Peyer's patch (tissue), 4 donors: ENCODE measurements around the gene TMUB1.

ENCODE experiments used
- POLR2A ChIP-seq, 2 donors: fragments of 450-650 bp; IDR thresholded peaks; one replicate each; pipeline ENCODE4 v1.5.1; 2017; ENCODE audit warnings: antibody characterized with exemption in 2 of 2, mild to moderate bottlenecking in 2 of 2, moderate library complexity in 2 of 2
- TF ChIP-seq, protein P1 (sequence below), 6 experiments: fragments of 450-650 bp in 4 of 6; fragments of 200-600 bp in 2 of 6; sonication (generic) in 1 of 6; IDR thresholded peaks; one replicate each; pipeline ENCODE4 v1.5.1; 2017 to 2019; ENCODE audit warnings: antibody characterized with exemption in 6 of 6, mild to moderate bottlenecking in 3 of 6, moderate library complexity in 1 of 6

DNA sequence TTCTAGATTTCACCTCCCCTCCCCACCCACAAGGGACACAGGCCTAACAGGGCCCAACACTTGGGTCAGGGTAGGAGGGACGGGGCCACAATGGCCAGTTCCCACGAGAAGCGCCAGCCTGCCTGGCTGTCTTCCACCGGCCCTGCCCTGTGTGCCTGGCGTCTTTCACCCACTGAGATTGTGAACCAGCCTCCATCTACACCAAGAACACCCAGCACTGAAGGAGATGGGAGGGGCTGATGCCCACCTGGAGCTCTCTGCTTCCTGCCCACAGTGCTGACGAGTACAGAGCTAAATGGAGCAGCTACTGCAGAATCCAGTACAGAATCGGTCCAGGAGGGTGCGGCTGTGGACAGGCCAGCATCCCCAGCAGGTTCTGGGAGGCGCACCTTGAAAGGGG is 37.3 kb downstream of the TMUB1 start:
- TF ChIP-seq, protein P1, sequence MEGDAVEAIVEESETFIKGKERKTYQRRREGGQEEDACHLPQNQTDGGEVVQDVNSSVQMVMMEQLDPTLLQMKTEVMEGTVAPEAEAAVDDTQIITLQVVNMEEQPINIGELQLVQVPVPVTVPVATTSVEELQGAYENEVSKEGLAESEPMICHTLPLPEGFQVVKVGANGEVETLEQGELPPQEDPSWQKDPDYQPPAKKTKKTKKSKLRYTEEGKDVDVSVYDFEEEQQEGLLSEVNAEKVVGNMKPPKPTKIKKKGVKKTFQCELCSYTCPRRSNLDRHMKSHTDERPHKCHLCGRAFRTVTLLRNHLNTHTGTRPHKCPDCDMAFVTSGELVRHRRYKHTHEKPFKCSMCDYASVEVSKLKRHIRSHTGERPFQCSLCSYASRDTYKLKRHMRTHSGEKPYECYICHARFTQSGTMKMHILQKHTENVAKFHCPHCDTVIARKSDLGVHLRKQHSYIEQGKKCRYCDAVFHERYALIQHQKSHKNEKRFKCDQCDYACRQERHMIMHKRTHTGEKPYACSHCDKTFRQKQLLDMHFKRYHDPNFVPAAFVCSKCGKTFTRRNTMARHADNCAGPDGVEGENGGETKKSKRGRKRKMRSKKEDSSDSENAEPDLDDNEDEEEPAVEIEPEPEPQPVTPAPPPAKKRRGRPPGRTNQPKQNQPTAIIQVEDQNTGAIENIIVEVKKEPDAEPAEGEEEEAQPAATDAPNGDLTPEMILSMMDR (IDR thresholded peaks at IDR 0.05) = no peak
- no peak for TF ChIP-seq POLR2A (IDR thresholded peaks at IDR 0.05)
